GM12875 (cell line): ENCODE results near the gene SSR3.

Source experiments
- H3K4me3 ChIP-seq: one replicate; pipeline ENCODE4 v1.5.1; 2011; ENCODE audit warnings: low read depth, low read length, control low read depth
- CTCF ChIP-seq: IDR thresholded peaks from 2 replicates; pipeline ENCODE4 v1.5.1; 2011; ENCODE audit warnings: low read depth, mild to moderate bottlenecking, control low read depth, inconsistent platforms, low read length, moderate library complexity, borderline replicate concordance; ENCODE audit not compliant: insufficient read depth

Gene SSR3

GRCh38 chr3:156554515-156554841, 439 bp downstream of the SSR3 start:
- TF ChIP-seq CTCF: no peak
- peak overlapping the region; percentile 84 for H3K4me3 ChIP-seq

GRCh38 chr3:156553705-156554356, 1.1 kb downstream of the SSR3 start:
- no peak for TF ChIP-seq CTCF

GRCh38 chr3:156552973-156553372, 1.9 kb downstream of the SSR3 start:
- H3K4me3 ChIP-seq: no peak overlapping the region

More at GRCh38 chr3:156553705-156554356, 1.1 kb downstream of the SSR3 start:
- peak overlapping the region; percentile 84 for H3K4me3 ChIP-seq

GRCh38 chr3:156551746-156552145, 3.2 kb downstream of the SSR3 start:
- H3K4me3 ChIP-seq: no peak overlapping the region

More at GRCh38 chr3:156552973-156553372, 1.9 kb downstream of the SSR3 start:
- TF ChIP-seq CTCF: no peak

GRCh38 chr3:156551261-156551660, 3.7 kb downstream of the SSR3 start:
- TF ChIP-seq CTCF: no peak
- H3K4me3 ChIP-seq: no peak overlapping the region

More at GRCh38 chr3:156551746-156552145, 3.2 kb downstream of the SSR3 start:
- TF ChIP-seq CTCF: no peak

- no peak overlapping the region for H3K4me3 ChIP-seq
These were observed 6.0 kb downstream of the SSR3 start for GRCh38 chr3:156548902-156549301.

More at GRCh38 chr3:156548902-156549301, 6.0 kb downstream of the SSR3 start:
- no peak for TF ChIP-seq CTCF
